Suprapubic skin (tissue), 4 donors: Measurements from ENCODE around the gene SLC16A11.

Experiments used
- POLR2A ChIP-seq, 2 donors: fragments of 450-650 bp; IDR thresholded peaks; one replicate each; pipeline ENCODE4 v1.6.1; 2017; ENCODE audit warnings: antibody characterized with exemption in 2 of 2, mild to moderate bottlenecking in 2 of 2, moderate library complexity in 2 of 2
- POLR2AphosphoS5 ChIP-seq, 3 donors: sonication (generic); formaldehyde crosslinking; IDR thresholded peaks; one replicate each; pipeline ENCODE4 v1.6.1; 2017; ENCODE audit warnings: antibody characterized with exemption in 3 of 3
- TF ChIP-seq, protein P1 (sequence below), 2 donors: fragments of 200-600 bp in 1 of 2; fragments of 450-650 bp in 1 of 2; sonication (generic) in 1 of 2; IDR thresholded peaks; one replicate each; pipeline ENCODE4 v1.5.1; 2016 to 2019; ENCODE audit warnings: antibody characterized with exemption in 2 of 2, mild to moderate bottlenecking in 1 of 2, moderate library complexity in 1 of 2

- TF ChIP-seq, protein P1, sequence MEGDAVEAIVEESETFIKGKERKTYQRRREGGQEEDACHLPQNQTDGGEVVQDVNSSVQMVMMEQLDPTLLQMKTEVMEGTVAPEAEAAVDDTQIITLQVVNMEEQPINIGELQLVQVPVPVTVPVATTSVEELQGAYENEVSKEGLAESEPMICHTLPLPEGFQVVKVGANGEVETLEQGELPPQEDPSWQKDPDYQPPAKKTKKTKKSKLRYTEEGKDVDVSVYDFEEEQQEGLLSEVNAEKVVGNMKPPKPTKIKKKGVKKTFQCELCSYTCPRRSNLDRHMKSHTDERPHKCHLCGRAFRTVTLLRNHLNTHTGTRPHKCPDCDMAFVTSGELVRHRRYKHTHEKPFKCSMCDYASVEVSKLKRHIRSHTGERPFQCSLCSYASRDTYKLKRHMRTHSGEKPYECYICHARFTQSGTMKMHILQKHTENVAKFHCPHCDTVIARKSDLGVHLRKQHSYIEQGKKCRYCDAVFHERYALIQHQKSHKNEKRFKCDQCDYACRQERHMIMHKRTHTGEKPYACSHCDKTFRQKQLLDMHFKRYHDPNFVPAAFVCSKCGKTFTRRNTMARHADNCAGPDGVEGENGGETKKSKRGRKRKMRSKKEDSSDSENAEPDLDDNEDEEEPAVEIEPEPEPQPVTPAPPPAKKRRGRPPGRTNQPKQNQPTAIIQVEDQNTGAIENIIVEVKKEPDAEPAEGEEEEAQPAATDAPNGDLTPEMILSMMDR (IDR thresholded peaks at IDR 0.05) = no peak
- TF ChIP-seq POLR2AphosphoS5 (IDR thresholded peaks at IDR 0.05) (no peak), POLR2A (IDR thresholded peaks at IDR 0.05) (no peak)
These were observed 49.7 kb downstream of the SLC16A11 start for GRCh38 chr17:6994118-6994598.
